SU-DHL-6 (cell line): ENCODE data around the gene OSBPL6.
"Not testable (repeated sequence)": the region's sequence is repeated elsewhere in the genome, so short reads cannot be mapped to it uniquely, and the experiment has no call there.

Source experiments
- H2AFZ ChIP-seq: fragments of 200-600 bp; sonication (generic); 2 replicates; pipeline ENCODE4 v1.6.1; 2014; ENCODE audit warnings: low read depth, mild to moderate bottlenecking, moderate library complexity, mixed read lengths, antibody characterized with exemption, low read length; ENCODE audit not compliant: severe bottlenecking
- H3F3A ChIP-seq: fragments of 200-600 bp; shearing (Covaris generic); 2 replicates; pipeline ENCODE4 v1.6.0; 2016; ENCODE audit warnings: antibody characterized with exemption, mild to moderate bottlenecking; ENCODE audit not compliant: insufficient read depth
- H3K27ac ChIP-seq: fragments of 200-600 bp; sonication (generic); 2 replicates; pipeline ENCODE4 v1.5.1; 2016; ENCODE audit warnings: low read depth, mild to moderate bottlenecking, low read length, moderate library complexity, mixed read lengths
- H3K27me3 ChIP-seq: fragments of 200-600 bp; sonication (generic), shearing (Covaris generic); 2 replicates; pipeline ENCODE4 v1.6.0; 2014; ENCODE audit warnings: mild to moderate bottlenecking, low read length
- H3K36me3 ChIP-seq: fragments of 200-600 bp; sonication (generic); 2 replicates; pipeline ENCODE4 v1.6.1; 2014; ENCODE audit warnings: mild to moderate bottlenecking, low read length, mixed read lengths
- H3K4me2 ChIP-seq: fragments of 300-600, 200-600 bp; shearing (Covaris generic), sonication (generic); 2 replicates; pipeline ENCODE4 v1.6.0; 2014; ENCODE audit warnings: low read length, low read depth, mild to moderate bottlenecking; ENCODE audit not compliant: poor library complexity, severe bottlenecking
- H3K4me3 ChIP-seq: fragments of 200-600 bp; sonication (generic); 2 replicates; pipeline ENCODE4 v1.5.1; 2014; ENCODE audit warnings: antibody characterized with exemption, low read length, mild to moderate bottlenecking, mixed read lengths; ENCODE audit not compliant: insufficient read depth, poor library complexity, severe bottlenecking
- H3K79me2 ChIP-seq: fragments of 200-600 bp; sonication (generic); 2 replicates; pipeline ENCODE4 v1.6.1; 2014; ENCODE audit warnings: mild to moderate bottlenecking, low read length, moderate library complexity; ENCODE audit not compliant: insufficient read depth
- H3K9ac ChIP-seq: fragments of 200-600 bp; sonication (generic); 2 replicates; pipeline ENCODE4 v1.7.0; 2014; ENCODE audit warnings: mild to moderate bottlenecking, low read length
- H3K9me2 ChIP-seq: fragments of 200-600 bp; sonication (generic); replicated peaks from 2 replicates; pipeline ENCODE4 v1.6.1; 2014; ENCODE audit warnings: low read length; ENCODE audit not compliant: insufficient read depth
- H3K9me3 ChIP-seq: fragments of 200-600 bp; sonication (generic); 2 replicates; pipeline ENCODE4 v1.6.1; 2014; ENCODE audit warnings: low read length, mixed read lengths; ENCODE audit not compliant: insufficient read depth
- H4K20me1 ChIP-seq: fragments of 200-600 bp; sonication (generic); 2 replicates; pipeline ENCODE4 v1.6.1; 2014; ENCODE audit warnings: low read depth, mild to moderate bottlenecking, antibody characterized with exemption, low read length, moderate library complexity, mixed read lengths
- CTCF ChIP-seq: fragments of 200-600 bp; sonication (generic); IDR thresholded peaks from one replicate; pipeline ENCODE4 v1.5.1; 2017; ENCODE audit warnings: antibody characterized with exemption, mild to moderate bottlenecking, low read length, moderate library complexity; ENCODE audit not compliant: insufficient read depth, poor library complexity, severe bottlenecking
- EZH2phosphoT487 ChIP-seq: fragments of 200-600 bp; sonication (generic), shearing (Covaris generic); conservative IDR thresholded peaks from 2 replicates; pipeline ENCODE4 v1.6.1; 2018; ENCODE audit warnings: mild to moderate bottlenecking, antibody characterized with exemption, low read length, moderate library complexity, mixed read lengths

The OSBPL6 gene

GRCh38 chr2:178412047-178412446 lies 217.7 kb downstream of the OSBPL6 start:
- Histone ChIP-seq H3K4me2 (no peak overlapping the region), H3K79me2 (no peaks in the 10 kb centered on the region), H2AFZ (no peak overlapping the region), H3K36me3 (no peaks in the 10 kb centered on the region), H3K9me3 (no peaks in the 10 kb centered on the region), H3K27me3 (no peaks in the 10 kb centered on the region), H3K9me2 (no peaks in the 10 kb centered on the region), H3K4me3 (no peak overlapping the region), H3K9ac (no peak overlapping the region), H3F3A (no peaks in the 10 kb centered on the region), H3K27ac (no peak overlapping the region), H4K20me1 (no peaks in the 10 kb centered on the region)
- TF ChIP-seq EZH2phosphoT487 (no peak), CTCF (no peak)

GRCh38 chr2:178412453-178412852 lies 218.1 kb downstream of the OSBPL6 start:
- H3K4me3 ChIP-seq, H3K27ac ChIP-seq: not testable (repeated sequence)

GRCh38 chr2:178413472-178414265 lies 219.4 kb downstream of the OSBPL6 start:
- Histone ChIP-seq H3K4me3 (peak overlapping the region; percentile 58), H3K9me2 (no peaks in the 10 kb centered on the region), H3F3A (no peaks in the 10 kb centered on the region), H3K9me3 (no peaks in the 10 kb centered on the region), H3K27me3 (no peaks in the 10 kb centered on the region), H2AFZ (peak overlapping the region; percentile 97), H3K27ac (no peak overlapping the region), H3K9ac (peak overlapping the region; percentile 49), H3K79me2 (no peaks in the 10 kb centered on the region), H3K36me3 (no peaks in the 10 kb centered on the region), H3K4me2 (peak overlapping the region; percentile 75), H4K20me1 (no peaks in the 10 kb centered on the region)
- no peak for TF ChIP-seq EZH2phosphoT487
- TF ChIP-seq CTCF: no peak

More at GRCh38 chr2:178412453-178412852, 218.1 kb downstream of the OSBPL6 start:
- H4K20me1 ChIP-seq, H3K36me3 ChIP-seq, H3K79me2 ChIP-seq, H3K9me3 ChIP-seq, H3F3A ChIP-seq, H3K9ac ChIP-seq, H2AFZ ChIP-seq, H3K4me2 ChIP-seq, H3K27me3 ChIP-seq, H3K9me2 ChIP-seq: not testable (repeated sequence)
